ENCODE data around the gene ENO2.

DNA sequence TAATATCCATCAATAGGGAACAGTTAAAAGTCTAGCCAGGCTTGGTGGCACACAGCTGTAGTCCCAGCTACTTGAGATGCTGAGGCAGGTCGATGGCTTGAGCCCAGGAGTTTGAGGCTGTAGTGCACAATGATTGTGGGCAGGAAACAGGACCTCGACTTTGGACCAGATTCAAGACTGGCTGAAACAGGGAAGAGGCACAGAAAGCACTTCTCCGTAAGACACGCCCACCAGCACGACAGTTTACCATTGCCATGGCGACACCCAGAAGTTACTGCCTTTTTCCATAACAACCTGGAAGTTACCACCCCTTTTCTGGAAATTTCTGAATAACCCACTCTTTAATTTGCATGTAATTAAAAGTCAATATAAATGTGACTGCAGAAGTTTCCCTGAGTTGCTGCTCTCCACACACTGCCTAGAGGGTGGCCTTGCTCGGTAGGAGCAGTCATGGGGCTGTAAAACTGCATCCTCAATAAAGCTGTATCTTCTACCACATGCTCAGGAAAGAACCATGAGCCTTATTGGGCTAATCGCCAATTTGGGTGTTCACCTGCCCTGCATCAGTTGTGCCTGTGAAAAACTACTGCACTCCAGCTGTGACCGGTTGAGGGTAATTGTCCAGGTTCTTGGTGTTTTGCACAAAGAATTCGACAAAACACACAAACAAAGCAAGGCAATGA, 14.4 kb upstream of the ENO2 start:
- TF ChIP-seq, protein P1, sequence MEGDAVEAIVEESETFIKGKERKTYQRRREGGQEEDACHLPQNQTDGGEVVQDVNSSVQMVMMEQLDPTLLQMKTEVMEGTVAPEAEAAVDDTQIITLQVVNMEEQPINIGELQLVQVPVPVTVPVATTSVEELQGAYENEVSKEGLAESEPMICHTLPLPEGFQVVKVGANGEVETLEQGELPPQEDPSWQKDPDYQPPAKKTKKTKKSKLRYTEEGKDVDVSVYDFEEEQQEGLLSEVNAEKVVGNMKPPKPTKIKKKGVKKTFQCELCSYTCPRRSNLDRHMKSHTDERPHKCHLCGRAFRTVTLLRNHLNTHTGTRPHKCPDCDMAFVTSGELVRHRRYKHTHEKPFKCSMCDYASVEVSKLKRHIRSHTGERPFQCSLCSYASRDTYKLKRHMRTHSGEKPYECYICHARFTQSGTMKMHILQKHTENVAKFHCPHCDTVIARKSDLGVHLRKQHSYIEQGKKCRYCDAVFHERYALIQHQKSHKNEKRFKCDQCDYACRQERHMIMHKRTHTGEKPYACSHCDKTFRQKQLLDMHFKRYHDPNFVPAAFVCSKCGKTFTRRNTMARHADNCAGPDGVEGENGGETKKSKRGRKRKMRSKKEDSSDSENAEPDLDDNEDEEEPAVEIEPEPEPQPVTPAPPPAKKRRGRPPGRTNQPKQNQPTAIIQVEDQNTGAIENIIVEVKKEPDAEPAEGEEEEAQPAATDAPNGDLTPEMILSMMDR (conservative IDR thresholded peaks at IDR 0.05 in 1 of 2, IDR thresholded peaks at IDR 0.05 in 1 of 2; ENCODE audit: low read depth in 1 of 2, low read length in 2 of 2), result no peak
- TF ChIP-seq EZH2 (IDR thresholded peaks at IDR 0.05; ENCODE audit: low read length, missing control alignments), result no peak

Data from fibroblast of lung (primary cell).